ACHN (cell line): ENCODE results near the gene DENND1B.

ENCODE experiments used
- DNase-seq: peaks from one replicate; pipeline ENCODE4 v3.0.0-alpha.2; 2015
- in situ Hi-C: cut with HindIII; loops from 2 replicates; pipeline ENCODE4 v1.10.0; 2017; ENCODE audit warnings: low sequenced_read_pairs, low pct_ligation_motif_present, low pct_unique_long_range_greater_than_20kb

The DENND1B gene

GRCh38 chr1:197775282-197776262 lies at the start of gene DENND1B:
Gene DENND1B, minus strand, starts transcription at chr1:197775480. Its CDS starts 325 bp downstream, at chr1:197775155.
- DNase-seq = peak; percentile 59
- in situ Hi-C loops = no loop called here

GRCh38 chr1:197814306-197814705 lies 39.0 kb upstream of the DENND1B start:
- no peak for DNase-seq
- in situ Hi-C loops = no loop called here

- in situ Hi-C loops = no loop called here
- DNase-seq = no peak
Observed at GRCh38 chr1:197813741-197814140, 38.5 kb upstream of the DENND1B start.

GRCh38 chr1:197811769-197812168 lies 36.5 kb upstream of the DENND1B start:
- DNase-seq = peak; percentile 18
- in situ Hi-C loops = no loop called here

- no peak for DNase-seq
Observed at GRCh38 chr1:197810812-197811211, 35.5 kb upstream of the DENND1B start.

GRCh38 chr1:197808880-197809279 lies 33.6 kb upstream of the DENND1B start:
- DNase-seq = no peak

More at GRCh38 chr1:197810812-197811211, 35.5 kb upstream of the DENND1B start:
- in situ Hi-C loops = no loop called here

GRCh38 chr1:197807739-197808453 lies 32.6 kb upstream of the DENND1B start:
- no peak for DNase-seq
- in situ Hi-C loops = no loop called here

More at GRCh38 chr1:197808880-197809279, 33.6 kb upstream of the DENND1B start:
- in situ Hi-C loops = no loop called here

- no peak for DNase-seq
- in situ Hi-C loops = no loop called here
Observed at GRCh38 chr1:197807216-197807615, 31.9 kb upstream of the DENND1B start.

GRCh38 chr1:197806718-197807117 lies 31.4 kb upstream of the DENND1B start:
- in situ Hi-C loops = no loop called here
- DNase-seq = no peak

- DNase-seq = no peak
- in situ Hi-C loops = no loop called here
Observed at GRCh38 chr1:197801684-197802083, 26.4 kb upstream of the DENND1B start.

- no peak for DNase-seq
- in situ Hi-C loops = no loop called here
Observed at GRCh38 chr1:197801111-197801482, 25.8 kb upstream of the DENND1B start.

GRCh38 chr1:197800379-197801110 lies 25.3 kb upstream of the DENND1B start:
- no peak for DNase-seq
- in situ Hi-C loops = no loop called here

- peak; percentile 52 for DNase-seq
Observed at GRCh38 chr1:197799271-197799670, 24.0 kb upstream of the DENND1B start.

GRCh38 chr1:197798492-197798891 lies 23.2 kb upstream of the DENND1B start:
- no peak for DNase-seq
- in situ Hi-C loops = no loop called here

More at GRCh38 chr1:197799271-197799670, 24.0 kb upstream of the DENND1B start:
- in situ Hi-C loops = no loop called here

GRCh38 chr1:197797010-197797409 lies 21.7 kb upstream of the DENND1B start:
- DNase-seq = no peak
- in situ Hi-C loops = no loop called here

- no peak for DNase-seq
- in situ Hi-C loops = no loop called here
Observed at GRCh38 chr1:197788741-197789739, 13.8 kb upstream of the DENND1B start.

GRCh38 chr1:197787623-197788536 lies 12.6 kb upstream of the DENND1B start:
- no peak for DNase-seq
- in situ Hi-C loops = no loop called here
